Measurements from ENCODE around the gene ASS1.
"Not testable (repeated sequence)": the region's sequence is repeated elsewhere in the genome, so short reads cannot be mapped to it uniquely, and the experiment has no call there.

ASS1 gene

GRCh38 chr9:130444565-130445221, at the start of gene ASS1:
ASS1 (plus strand) TSS chr9:130444961; CDS start chr9:130452229, 7,268 bp downstream.
- H3K4me3 ChIP-seq, result peak within 1 kb of the TSS; percentile 33 to 58 (median 42)
- H3K27ac ChIP-seq, result peak within 1 kb of the TSS; percentile 2 to 88 (median 54)

GRCh38 chr9:130395810-130396435, 48.8 kb upstream of the ASS1 start:
- H3K27ac ChIP-seq, result no peak overlapping the region
- H3K4me3 ChIP-seq, result no peak overlapping the region

GRCh38 chr9:130396581-130396980, 48.2 kb upstream of the ASS1 start:
- Histone ChIP-seq H3K27ac (no peak overlapping the region), H3K4me3 (no peak overlapping the region)

- Histone ChIP-seq H3K27ac (no peak overlapping the region), H3K4me3 (no peak overlapping the region)
Measured at GRCh38 chr9:130398487-130399240, 46.1 kb upstream of the ASS1 start.

- no peak overlapping the region for H3K4me3 ChIP-seq
Measured at GRCh38 chr9:130399768-130400167, 45.0 kb upstream of the ASS1 start.

GRCh38 chr9:130400870-130401269, 43.9 kb upstream of the ASS1 start:
- Histone ChIP-seq H3K4me3 (no peak overlapping the region), H3K27ac (no peak overlapping the region)

More at GRCh38 chr9:130399768-130400167, 45.0 kb upstream of the ASS1 start:
- H3K27ac ChIP-seq, result no peak overlapping the region

GRCh38 chr9:130401742-130402141, 43.0 kb upstream of the ASS1 start:
- not testable (repeated sequence) for H3K4me3 ChIP-seq, H3K27ac ChIP-seq

GRCh38 chr9:130402243-130402642, 42.5 kb upstream of the ASS1 start:
- H3K4me3 ChIP-seq, result no peak overlapping the region
- no peak overlapping the region for H3K27ac ChIP-seq

- Histone ChIP-seq H3K27ac (no peak overlapping the region), H3K4me3 (no peak overlapping the region)
Measured at GRCh38 chr9:130402645-130403440, 41.9 kb upstream of the ASS1 start.

- no peak overlapping the region for H3K27ac ChIP-seq
Measured at GRCh38 chr9:130405657-130406257, 39.0 kb upstream of the ASS1 start.

GRCh38 chr9:130406278-130406895, 38.4 kb upstream of the ASS1 start:
- Histone ChIP-seq H3K4me3 (no peak overlapping the region), H3K27ac (no peak overlapping the region)

More at GRCh38 chr9:130405657-130406257, 39.0 kb upstream of the ASS1 start:
- H3K4me3 ChIP-seq, result no peak overlapping the region

GRCh38 chr9:130407916-130408663, 36.7 kb upstream of the ASS1 start:
- no peak overlapping the region for H3K27ac ChIP-seq
- no peak overlapping the region for H3K4me3 ChIP-seq

- no peak overlapping the region for H3K27ac ChIP-seq
- H3K4me3 ChIP-seq, result no peak overlapping the region
Measured at GRCh38 chr9:130408669-130409068, 36.1 kb upstream of the ASS1 start.

GRCh38 chr9:130409246-130409645, 35.5 kb upstream of the ASS1 start:
- no peak overlapping the region for H3K4me3 ChIP-seq
- H3K27ac ChIP-seq, result no peak overlapping the region

GRCh38 chr9:130410443-130410842, 34.3 kb upstream of the ASS1 start:
- Histone ChIP-seq H3K27ac (no peak overlapping the region), H3K4me3 (no peak overlapping the region)

- H3K27ac ChIP-seq, result no peak overlapping the region
Measured at GRCh38 chr9:130411566-130411915, 33.2 kb upstream of the ASS1 start.

GRCh38 chr9:130414081-130414731, 30.6 kb upstream of the ASS1 start:
- H3K27ac ChIP-seq, result no peak overlapping the region
- no peak overlapping the region for H3K4me3 ChIP-seq

More at GRCh38 chr9:130411566-130411915, 33.2 kb upstream of the ASS1 start:
- no peak overlapping the region for H3K4me3 ChIP-seq

All from skin epidermis (tissue), 12 donors.